Measurements from ENCODE around the gene EHMT1. TPM values are rescaled to one million over a fixed set of nuclear protein-coding genes. Genes with fewer than 3 reads are reported as not detected.
A peak's percentile ranks its signal among the peaks of the same experiment; 100 is the strongest.

Gene EHMT1
- total and polyA plus RNA-seq, 9 of the 15 experiments (the other 6 are each of a cell fraction or from before 2014, with no cell fraction given) = 2.2 to 76.0 (median 36.4) TPM

GRCh38 chr9:137784046-137784445 is 165.2 kb downstream of the EHMT1 start:
- FAIRE-seq (no peak), ATAC-seq (peak; percentile 64), DNase-seq (ENCODE audit: extremely low read depth in 1 of 4, low spot score in 3 of 4) (peak; percentile 15 to 69 (median 42))
- H3K9me3 ChIP-seq (replicated peaks; ENCODE audit: control insufficient read depth, insufficient read depth, low read depth, low read length) = no peaks in the 10 kb centered on the region
- no peak overlapping the region for H2AFZ ChIP-seq (ENCODE audit: low read depth, low read length)
- H3K36me3 ChIP-seq (ENCODE audit: control insufficient read depth, insufficient read depth, low read length) = peaks cover 70% of the 10 kb centered on the region; the same call in 2 of the 3 replicates
- TF ChIP-seq ATF1 (CRISPR knock-in tag; IDR thresholded peaks at IDR 0.05) (no peak), ATF1 (tag; IDR thresholded peaks at IDR 0.05) (no peak), ZNF274 (IDR thresholded peaks at IDR 0.05; ENCODE audit: borderline replicate concordance, low read depth, low read length) (no peak), ARHGAP35 (IDR thresholded peaks at IDR 0.05; ENCODE audit: partially characterized antibody) (no peak), CBX1 (IDR thresholded peaks at IDR 0.05; ENCODE audit: low read depth) (no peak), ZBED1 (IDR thresholded peaks at IDR 0.05) (no peak), TSC22D4 (tag; IDR thresholded peaks at IDR 0.05) (no peak), ZNF445 (CRISPR knock-in tag; IDR thresholded peaks at IDR 0.05; ENCODE audit: low read depth) (no peak), HDAC8 (tag; IDR thresholded peaks at IDR 0.05) (no peak), ARID4B (CRISPR knock-in tag; IDR thresholded peaks at IDR 0.05) (no peak), MEIS2 (IDR thresholded peaks at IDR 0.05; ENCODE audit: partially characterized antibody) (no peak), ZZZ3 (IDR thresholded peaks at IDR 0.05) (no peak), CREB5 (CRISPR knock-in tag; IDR thresholded peaks at IDR 0.05) (no peak), ARNT (IDR thresholded peaks at IDR 0.05) (no peak), OTX1 (CRISPR knock-in tag; IDR thresholded peaks at IDR 0.05) (no peak), MED1 (CRISPR knock-in tag; IDR thresholded peaks at IDR 0.05; ENCODE audit: borderline replicate concordance) (no peak), POU5F1 (IDR thresholded peaks at IDR 0.05; ENCODE audit: borderline replicate concordance, low read depth, low read length, partially characterized antibody) (no peak), E2F3 (CRISPR knock-in tag; IDR thresholded peaks at IDR 0.05) (no peak), ZNF239 (CRISPR knock-in tag; IDR thresholded peaks at IDR 0.05) (no peak), CHD4 (IDR thresholded peaks at IDR 0.05; ENCODE audit: insufficient read depth, insufficient replicate concordance, low read depth, low read length, poor library complexity, severe bottlenecking) (no peak), ZNF232 (CRISPR knock-in tag; IDR thresholded peaks at IDR 0.05) (no peak)
- no peaks in the 10 kb centered on the region for H3K27me3 ChIP-seq (ENCODE audit: control insufficient read depth in 2 of 2, insufficient read depth in 2 of 2, low read length in 2 of 2)
- H3K4me2 ChIP-seq (ENCODE audit: insufficient read depth, low read length) = no peak overlapping the region
- in situ Hi-C loops (cut with MboI) (no loop called here), intact Hi-C loops (cut with micrococcal nuclease) (no loop called here)
- no peaks in the 10 kb centered on the region for H4K20me1 ChIP-seq (replicated peaks; ENCODE audit: control insufficient read depth, insufficient read depth, low read length)
- no peaks in the 10 kb centered on the region for H3K4me1 ChIP-seq (replicated peaks in 1 of 2; ENCODE audit: control insufficient read depth in 2 of 2, insufficient read depth in 2 of 2, low read length in 2 of 2)
- no peak overlapping the region for H3K4me3 ChIP-seq
- POLR2A ChIA-PET = no interaction called here
- WGBS (ENCODE audit: insufficient coverage, low coverage, missing lambda C conversion rate) = 81% methylated on average over 12 of the region's 12 CpGs
- no peaks in the 10 kb centered on the region for H3K9me1 ChIP-seq (ENCODE audit: control insufficient read depth, insufficient read depth, low read length)
- no peak overlapping the region for H3K9ac ChIP-seq (ENCODE audit: insufficient read depth in 1 of 2, low read depth in 2 of 2, low read length in 2 of 2)
- BruUV-seq (replicated peaks) = no TSS peak
- no peaks in the 10 kb centered on the region for H3K79me2 ChIP-seq (ENCODE audit: control insufficient read depth, insufficient read depth, low read length)
- CTCF ChIA-PET (ENCODE audit: low intra/inter-chr PET ratio) = no interaction called here
- no peak overlapping the region for H3K27ac ChIP-seq (ENCODE audit: extremely low read depth, low read depth, low read length)
